ENCODE measurements around the gene KCNMA1. TPM values are rescaled to one million over a fixed set of nuclear protein-coding genes. Genes with fewer than 3 reads are reported as not detected.

KCNMA1 gene
- total RNA-seq, 1 experiment from 2014 or later = 20.7 TPM

- no peaks in the 10 kb centered on the region for H3K36me3 Mint-ChIP-seq (ENCODE audit: insufficient read depth, unreplicated experiment)
- BruUV-seq (replicated peaks) = no TSS peak
- ChIA-PET CTCF (no interaction called here), POLR2A (no interaction called here)
- Histone ChIP-seq H3K4me1 (peaks cover 37% of the 10 kb centered on the region), H3K36me3 (ENCODE audit: control insufficient read depth, insufficient read depth, low read length) (no peaks in the 10 kb centered on the region), H3K9me3 (no peaks in the 10 kb centered on the region), H3K27me3 (replicated peaks; ENCODE audit: control insufficient read depth, insufficient read depth, low read length) (no peaks in the 10 kb centered on the region), H3K4me3 (ENCODE audit: low read depth, low read length) (no peak overlapping the region)
- intact Hi-C loops (cut with micrococcal nuclease; ENCODE audit: unreplicated experiment) = no loop called here
- no peaks in the 10 kb centered on the region for H3K27me3 Mint-ChIP-seq (ENCODE audit: insufficient read depth, unreplicated experiment)
- H3K9me3 Mint-ChIP-seq (ENCODE audit: unreplicated experiment) = no peaks in the 10 kb centered on the region
- no peak overlapping the region for H3K27ac Mint-ChIP-seq (ENCODE audit: unreplicated experiment)
- no peak overlapping the region for H3K4me3 Mint-ChIP-seq (ENCODE audit: unreplicated experiment)
- no peak for TF ChIP-seq CTCF (IDR thresholded peaks at IDR 0.05; ENCODE audit: insufficient read depth in 1 of 2, low read depth in 1 of 2, low read length in 1 of 2, severe bottlenecking in 1 of 2, unreplicated experiment in 1 of 2)
- H3K4me1 Mint-ChIP-seq (ENCODE audit: low read depth, unreplicated experiment) = peaks cover 27% of the 10 kb centered on the region
- no peak for DNase-seq
Observed at GRCh38 chr10:77408259-77408658, 229.3 kb downstream of the KCNMA1 start.

DNA sequence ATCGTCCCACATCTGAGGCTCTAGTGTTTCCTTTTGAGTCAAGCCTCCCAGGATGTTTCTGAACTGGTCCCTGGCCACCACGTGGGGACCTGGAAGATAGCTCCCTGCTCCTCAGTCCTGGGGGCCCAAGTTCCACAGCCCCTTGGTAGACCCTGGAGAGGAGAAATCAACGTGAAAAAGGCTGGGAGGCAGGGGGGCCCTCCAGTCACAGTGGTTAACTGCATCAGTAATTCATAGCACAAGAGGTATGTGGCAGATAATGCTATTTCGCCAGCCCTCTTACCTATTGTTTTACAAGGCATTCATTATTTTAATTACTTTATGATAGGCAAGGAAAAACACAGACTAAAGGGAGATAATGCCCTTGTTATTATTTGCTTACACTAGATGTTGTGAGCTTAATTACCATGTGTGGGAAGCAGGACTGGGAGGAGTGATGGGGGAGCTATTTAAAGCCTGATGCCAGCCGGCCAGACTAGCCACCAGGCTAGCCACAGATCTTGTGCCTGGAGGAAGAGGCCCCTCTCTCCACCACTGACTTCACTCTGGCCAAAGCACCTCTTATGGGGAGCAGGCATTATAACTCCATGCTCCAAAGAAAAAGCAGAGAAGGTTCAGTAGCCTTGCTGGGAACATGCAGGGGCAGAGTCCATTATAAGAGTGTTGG lies 230.7 kb downstream of the KCNMA1 start:
- no peaks in the 10 kb centered on the region for H3K9me3 ChIP-seq
- BruUV-seq (replicated peaks) = no TSS peak
- DNase-seq = no peak
- no peak for TF ChIP-seq CTCF (IDR thresholded peaks at IDR 0.05; ENCODE audit: insufficient read depth in 1 of 2, low read depth in 1 of 2, low read length in 1 of 2, severe bottlenecking in 1 of 2, unreplicated experiment in 1 of 2)
- peaks cover 5% of the 10 kb centered on the region for H3K9me3 Mint-ChIP-seq (ENCODE audit: unreplicated experiment)
- peaks cover 37% of the 10 kb centered on the region for H3K4me1 ChIP-seq
- no peaks in the 10 kb centered on the region for H3K36me3 ChIP-seq (ENCODE audit: control insufficient read depth, insufficient read depth, low read length)
- no peak overlapping the region for H3K4me3 Mint-ChIP-seq (ENCODE audit: unreplicated experiment)
- H3K4me1 Mint-ChIP-seq (ENCODE audit: low read depth, unreplicated experiment) = peaks cover 34% of the 10 kb centered on the region
- H3K27me3 Mint-ChIP-seq (ENCODE audit: insufficient read depth, unreplicated experiment) = no peaks in the 10 kb centered on the region
- ChIA-PET POLR2A (no interaction called here), CTCF (interaction anchor here (1.4 kb wide), 1 partner anchor 17 kb away, joined by 3 read pairs; no protein-coding TSS in a partner anchor)
- intact Hi-C loops (cut with micrococcal nuclease; ENCODE audit: unreplicated experiment) = no loop called here
- no peak overlapping the region for H3K27ac Mint-ChIP-seq (ENCODE audit: unreplicated experiment)
- H3K4me3 ChIP-seq (ENCODE audit: low read depth, low read length) = no peak overlapping the region
- no peaks in the 10 kb centered on the region for H3K27me3 ChIP-seq (replicated peaks; ENCODE audit: control insufficient read depth, insufficient read depth, low read length)
- H3K36me3 Mint-ChIP-seq (ENCODE audit: insufficient read depth, unreplicated experiment) = peaks cover under 1% of the 10 kb centered on the region

DNA sequence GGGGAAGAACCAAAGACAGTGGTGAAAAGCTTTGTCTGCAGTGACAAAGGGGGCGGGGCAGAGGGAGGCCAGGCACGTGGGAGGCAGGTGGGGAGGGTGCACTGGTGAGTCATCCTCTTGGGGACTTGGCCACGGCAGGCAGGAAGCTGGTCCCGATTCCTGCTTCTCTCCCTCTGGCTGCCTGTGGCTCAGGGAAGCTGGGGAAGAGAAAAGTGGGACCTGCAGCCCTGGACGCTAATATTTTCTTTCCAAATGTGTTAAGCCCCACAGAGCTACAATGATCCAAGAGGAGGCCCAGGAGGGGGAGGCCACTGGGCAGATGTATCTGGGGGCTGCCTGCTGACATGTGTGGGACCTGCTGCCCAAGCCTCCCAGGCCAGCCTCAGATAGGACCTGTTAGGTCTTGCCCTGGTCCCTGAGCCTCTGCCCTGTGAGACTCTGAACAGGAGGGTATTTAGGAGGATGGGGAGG lies 231.8 kb downstream of the KCNMA1 start:
- Mint-ChIP-seq H3K27ac (ENCODE audit: unreplicated experiment) (peak overlapping the region; percentile 75), H3K9me3 (ENCODE audit: unreplicated experiment) (peaks cover 9% of the 10 kb centered on the region), H3K27me3 (ENCODE audit: insufficient read depth, unreplicated experiment) (no peaks in the 10 kb centered on the region), H3K36me3 (ENCODE audit: insufficient read depth, unreplicated experiment) (peaks cover 8% of the 10 kb centered on the region), H3K4me3 (ENCODE audit: unreplicated experiment) (no peak overlapping the region), H3K4me1 (ENCODE audit: low read depth, unreplicated experiment) (peaks cover 40% of the 10 kb centered on the region)
- no peaks in the 10 kb centered on the region for H3K9me3 ChIP-seq
- ChIA-PET POLR2A (interaction anchor here (0.6 to 1.1 kb wide), 2 partner anchors 22 to 159 kb away, joined by 3 read pairs; no protein-coding TSS in a partner anchor), CTCF (interaction anchor here (1.4 to 1.5 kb wide), 2 partner anchors 13 to 18 kb away, joined by 3 read pairs; no protein-coding TSS in a partner anchor)
- H3K36me3 ChIP-seq (ENCODE audit: control insufficient read depth, insufficient read depth, low read length) = no peaks in the 10 kb centered on the region
- peak; percentile 90 to 91 for DNase-seq
- BruUV-seq (replicated peaks) = no TSS peak
- no peak for TF ChIP-seq CTCF (IDR thresholded peaks at IDR 0.05; ENCODE audit: insufficient read depth in 1 of 2, low read depth in 1 of 2, low read length in 1 of 2, severe bottlenecking in 1 of 2, unreplicated experiment in 1 of 2)
- H3K4me3 ChIP-seq (ENCODE audit: low read depth, low read length) = no peak overlapping the region
- intact Hi-C loops (cut with micrococcal nuclease; ENCODE audit: unreplicated experiment) = no loop called here
- no peaks in the 10 kb centered on the region for H3K27me3 ChIP-seq (replicated peaks; ENCODE audit: control insufficient read depth, insufficient read depth, low read length)
- H3K4me1 ChIP-seq = peaks cover 37% of the 10 kb centered on the region
